Measurements from ENCODE around the gene BICDL1.

BICDL1 gene

DNA sequence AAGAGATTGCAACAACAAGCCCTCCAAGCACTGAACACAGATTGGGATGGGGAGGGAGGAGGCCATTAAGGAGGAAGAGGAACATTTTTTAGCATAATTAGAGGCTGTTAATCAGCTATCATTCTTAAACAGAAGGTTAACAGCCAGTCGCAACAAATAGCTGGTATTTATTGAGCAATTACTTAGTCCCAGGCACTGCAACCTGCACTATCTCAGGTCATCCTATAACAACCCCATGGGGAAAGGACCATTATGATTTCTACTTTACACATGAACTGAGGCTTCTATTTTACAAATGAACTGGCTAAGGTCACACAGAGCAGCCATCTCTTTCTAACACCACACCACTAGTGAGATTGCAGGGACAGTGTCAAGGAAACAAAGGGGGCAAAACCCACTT, 117.1 kb downstream of the BICDL1 start:
- H3K9me3 ChIP-seq (ENCODE audit: control insufficient read depth, insufficient read depth, low read depth, low read length): no peaks in the 10 kb centered on the region
- H3K36me3 ChIP-seq (ENCODE audit: control insufficient read depth in 2 of 2, insufficient read depth in 1 of 2, low read length in 2 of 2): peaks cover 4 to 54% of the 10 kb centered on the region in 2 experiments; a peak in 1 of 3 replicates
- peak; percentile 91 for TF ChIP-seq ZNF664 (tag by site-specific recombination; IDR thresholded peaks at IDR 0.05)
- TF ChIP-seq ZNF404 (tag by site-specific recombination; IDR thresholded peaks at IDR 0.05): no peak
- TF ChIP-seq SP3 (tag by site-specific recombination; IDR thresholded peaks at IDR 0.05): no peak
- no peak for TF ChIP-seq ZNF514 (tag by site-specific recombination; IDR thresholded peaks at IDR 0.05)
- TF ChIP-seq PRDM1 (tag by site-specific recombination; IDR thresholded peaks at IDR 0.05): 0 out of 2 replicates have a peak, but pooled peaks have one; percentile 28
- TF ChIP-seq, protein P1, sequence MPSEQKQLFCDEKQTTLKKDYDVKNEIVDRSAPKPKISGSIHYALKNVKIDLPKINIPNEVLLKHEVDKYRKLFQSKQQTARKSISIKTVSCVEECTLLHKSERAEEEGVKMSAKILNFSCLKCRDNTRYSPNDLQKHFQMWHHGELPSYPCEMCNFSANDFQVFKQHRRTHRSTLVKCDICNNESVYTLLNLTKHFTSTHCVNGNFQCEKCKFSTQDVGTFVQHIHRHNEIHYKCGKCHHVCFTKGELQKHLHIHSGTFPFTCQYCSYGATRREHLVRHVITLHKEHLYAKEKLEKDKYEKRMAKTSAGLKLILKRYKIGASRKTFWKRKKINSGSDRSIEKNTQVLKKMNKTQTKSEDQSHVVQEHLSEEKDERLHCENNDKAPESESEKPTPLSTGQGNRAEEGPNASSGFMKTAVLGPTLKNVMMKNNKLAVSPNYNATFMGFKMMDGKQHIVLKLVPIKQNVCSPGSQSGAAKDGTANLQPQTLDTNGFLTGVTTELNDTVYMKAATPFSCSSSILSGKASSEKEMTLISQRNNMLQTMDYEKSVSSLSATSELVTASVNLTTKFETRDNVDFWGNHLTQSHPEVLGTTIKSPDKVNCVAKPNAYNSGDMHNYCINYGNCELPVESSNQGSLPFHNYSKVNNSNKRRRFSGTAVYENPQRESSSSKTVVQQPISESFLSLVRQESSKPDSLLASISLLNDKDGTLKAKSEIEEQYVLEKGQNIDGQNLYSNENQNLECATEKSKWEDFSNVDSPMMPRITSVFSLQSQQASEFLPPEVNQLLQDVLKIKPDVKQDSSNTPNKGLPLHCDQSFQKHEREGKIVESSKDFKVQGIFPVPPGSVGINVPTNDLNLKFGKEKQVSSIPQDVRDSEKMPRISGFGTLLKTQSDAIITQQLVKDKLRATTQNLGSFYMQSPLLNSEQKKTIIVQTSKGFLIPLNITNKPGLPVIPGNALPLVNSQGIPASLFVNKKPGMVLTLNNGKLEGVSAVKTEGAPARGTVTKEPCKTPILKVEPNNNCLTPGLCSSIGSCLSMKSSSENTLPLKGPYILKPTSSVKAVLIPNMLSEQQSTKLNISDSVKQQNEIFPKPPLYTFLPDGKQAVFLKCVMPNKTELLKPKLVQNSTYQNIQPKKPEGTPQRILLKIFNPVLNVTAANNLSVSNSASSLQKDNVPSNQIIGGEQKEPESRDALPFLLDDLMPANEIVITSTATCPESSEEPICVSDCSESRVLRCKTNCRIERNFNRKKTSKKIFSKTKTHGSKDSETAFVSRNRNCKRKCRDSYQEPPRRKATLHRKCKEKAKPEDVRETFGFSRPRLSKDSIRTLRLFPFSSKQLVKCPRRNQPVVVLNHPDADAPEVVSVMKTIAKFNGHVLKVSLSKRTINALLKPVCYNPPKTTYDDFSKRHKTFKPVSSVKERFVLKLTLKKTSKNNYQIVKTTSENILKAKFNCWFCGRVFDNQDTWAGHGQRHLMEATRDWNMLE (tag by site-specific recombination; conservative IDR thresholded peaks at IDR 0.05; ENCODE audit: low read depth): no peak
- CTCF ChIA-PET: interaction anchor here (0.7 kb wide), 2 partner anchors 325 to 543 kb away, joined by 3 to 5 read pairs; no protein-coding TSS in a partner anchor
- no peak overlapping the region for H3K4me3 ChIP-seq (ENCODE audit: low read depth, low read length)
- H3K27ac ChIP-seq (ENCODE audit: extremely low read depth, low read depth, low read length): no peak overlapping the region
- no peaks in the 10 kb centered on the region for H3K4me1 ChIP-seq (ENCODE audit: control insufficient read depth, insufficient read depth, low read length)
- POLR2A ChIA-PET: interaction anchor here (2.7 kb wide), 1 partner anchor 10 kb away, joined by 7 read pairs; the partner anchor contains the start of gene RAB35

DNA sequence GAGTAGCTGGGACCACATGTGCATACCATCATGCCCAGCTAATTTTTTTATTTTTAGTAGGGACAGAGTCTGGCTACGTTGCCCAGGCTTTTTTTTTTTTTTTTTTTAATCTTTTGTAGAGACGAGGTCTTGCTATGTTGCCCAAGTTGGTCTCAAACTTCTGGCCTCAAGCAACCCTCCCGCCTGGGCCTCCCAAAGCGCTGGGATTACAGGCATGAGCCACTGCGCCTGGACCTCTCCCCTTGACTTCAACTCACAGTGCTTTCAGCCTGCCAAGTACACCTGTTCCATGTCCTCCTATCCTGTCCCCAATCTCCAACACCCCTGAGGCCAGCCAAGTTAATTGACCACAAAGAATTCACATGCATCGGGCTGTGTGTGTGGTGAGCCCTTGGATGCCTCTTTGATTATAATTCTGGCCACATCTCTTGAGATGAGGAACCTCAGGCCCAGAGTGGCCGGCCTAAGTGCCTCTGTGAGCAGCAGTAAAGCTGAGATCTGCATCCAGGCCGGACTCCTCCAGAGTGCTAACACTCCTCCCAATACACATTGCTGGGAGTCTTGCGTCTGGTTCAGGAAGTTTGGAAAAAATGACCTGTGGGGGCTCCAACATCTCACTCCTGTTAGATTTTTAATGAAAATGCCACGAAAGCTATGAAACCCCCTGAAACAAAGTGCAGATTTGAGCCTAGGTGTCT, 120.7 kb downstream of the BICDL1 start:
- Histone ChIP-seq H3K36me3 (ENCODE audit: control insufficient read depth in 2 of 2, insufficient read depth in 1 of 2, low read length in 2 of 2) (peaks cover 8 to 36% of the 10 kb centered on the region in 2 experiments; a peak in 2 of 3 replicates), H3K4me3 (ENCODE audit: low read depth, low read length) (no peak overlapping the region), H3K9me3 (ENCODE audit: control insufficient read depth, insufficient read depth, low read depth, low read length) (no peaks in the 10 kb centered on the region), H3K4me1 (ENCODE audit: control insufficient read depth, insufficient read depth, low read length) (no peaks in the 10 kb centered on the region), H3K27ac (ENCODE audit: extremely low read depth, low read depth, low read length) (no peak overlapping the region)
- POLR2A ChIA-PET: no interaction called here
- TF ChIP-seq ZNF514 (tag by site-specific recombination; IDR thresholded peaks at IDR 0.05) (no peak), ZNF596 (tag by site-specific recombination; IDR thresholded peaks at IDR 0.05) (no peak), RBAK (tag by site-specific recombination; IDR thresholded peaks at IDR 0.05) (no peak), KLF8 (tag by site-specific recombination; IDR thresholded peaks at IDR 0.05) (no peak)
- TF ChIP-seq, protein P2, sequence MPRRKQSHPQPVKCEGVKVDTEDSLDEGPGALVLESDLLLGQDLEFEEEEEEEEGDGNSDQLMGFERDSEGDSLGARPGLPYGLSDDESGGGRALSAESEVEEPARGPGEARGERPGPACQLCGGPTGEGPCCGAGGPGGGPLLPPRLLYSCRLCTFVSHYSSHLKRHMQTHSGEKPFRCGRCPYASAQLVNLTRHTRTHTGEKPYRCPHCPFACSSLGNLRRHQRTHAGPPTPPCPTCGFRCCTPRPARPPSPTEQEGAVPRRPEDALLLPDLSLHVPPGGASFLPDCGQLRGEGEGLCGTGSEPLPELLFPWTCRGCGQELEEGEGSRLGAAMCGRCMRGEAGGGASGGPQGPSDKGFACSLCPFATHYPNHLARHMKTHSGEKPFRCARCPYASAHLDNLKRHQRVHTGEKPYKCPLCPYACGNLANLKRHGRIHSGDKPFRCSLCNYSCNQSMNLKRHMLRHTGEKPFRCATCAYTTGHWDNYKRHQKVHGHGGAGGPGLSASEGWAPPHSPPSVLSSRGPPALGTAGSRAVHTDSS (tag by site-specific recombination; IDR thresholded peaks at IDR 0.05): no peak
- TF ChIP-seq, protein P3, sequence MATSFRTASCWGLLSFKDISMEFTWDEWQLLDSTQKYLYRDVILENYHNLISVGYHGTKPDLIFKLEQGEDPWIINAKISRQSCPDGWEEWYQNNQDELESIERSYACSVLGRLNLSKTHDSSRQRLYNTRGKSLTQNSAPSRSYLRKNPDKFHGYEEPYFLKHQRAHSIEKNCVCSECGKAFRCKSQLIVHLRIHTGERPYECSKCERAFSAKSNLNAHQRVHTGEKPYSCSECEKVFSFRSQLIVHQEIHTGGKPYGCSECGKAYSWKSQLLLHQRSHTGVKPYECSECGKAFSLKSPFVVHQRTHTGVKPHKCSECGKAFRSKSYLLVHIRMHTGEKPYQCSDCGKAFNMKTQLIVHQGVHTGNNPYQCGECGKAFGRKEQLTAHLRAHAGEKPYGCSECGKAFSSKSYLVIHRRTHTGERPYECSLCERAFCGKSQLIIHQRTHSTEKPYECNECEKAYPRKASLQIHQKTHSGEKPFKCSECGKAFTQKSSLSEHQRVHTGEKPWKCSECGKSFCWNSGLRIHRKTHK (tag by site-specific recombination; IDR thresholded peaks at IDR 0.05): no peak
- CTCF ChIA-PET: no interaction called here
